K562 treated with DMSO at 1 percent for 4 hours (cell line): ENCODE results near the gene TMPRSS13. TPM values are rescaled to one million over a fixed set of nuclear protein-coding genes. Genes with fewer than 3 reads are reported as not detected.

Experiments
- total RNA-seq: library from RNA; unstranded; fragments of 300-600 nt; gene quantifications from 2 replicates; pipeline ENCODE4 v1.2.3, GENCODE V29; 2022; ENCODE audit not compliant: insufficient read depth

The TMPRSS13 gene
- 1.8 TPM in 1 of 2 replicates, not detected in the other for total RNA-seq

DNA sequence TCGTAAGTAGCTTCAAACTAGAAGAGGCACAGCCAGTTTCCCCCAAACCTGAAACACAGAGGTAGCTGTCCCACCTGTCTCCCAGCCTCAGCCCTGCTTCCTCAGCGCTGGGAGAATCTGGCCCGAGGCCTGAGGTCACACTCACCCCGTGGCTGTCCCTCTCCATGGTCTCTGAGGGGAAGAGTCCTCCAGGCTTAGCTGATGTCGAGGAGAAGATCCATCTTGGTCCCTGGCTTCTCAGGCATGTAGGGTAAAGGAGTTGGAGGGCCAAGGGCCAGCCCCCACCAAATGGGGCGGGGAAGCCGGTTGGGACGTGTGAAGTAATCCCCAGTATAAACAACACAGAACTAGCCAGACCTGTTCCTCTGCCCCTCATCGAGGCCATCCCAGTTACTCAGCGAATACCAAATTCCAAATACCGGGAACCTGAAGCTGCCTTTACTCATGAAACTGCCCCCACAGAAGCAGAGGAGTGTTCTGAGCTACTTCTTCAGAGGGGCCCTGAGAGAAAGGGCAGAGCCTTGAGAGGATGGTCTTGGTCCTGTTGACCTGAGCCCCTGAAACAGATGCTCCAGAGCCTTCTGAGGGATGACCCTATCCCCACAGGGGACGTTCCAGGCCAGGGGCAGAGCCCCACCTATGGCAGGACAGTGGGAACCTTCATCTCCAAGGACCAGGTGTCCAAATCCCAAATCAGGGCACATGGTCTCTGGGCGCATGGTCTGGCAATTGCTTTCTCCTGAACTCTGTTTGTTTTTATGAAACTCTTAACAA is at the start of gene TMPRSS13:
TSS of gene TMPRSS13 (minus strand) at position 261 of the 774 bp plus-strand sequence. CDS start at position 166, 95 bp downstream.

DNA sequence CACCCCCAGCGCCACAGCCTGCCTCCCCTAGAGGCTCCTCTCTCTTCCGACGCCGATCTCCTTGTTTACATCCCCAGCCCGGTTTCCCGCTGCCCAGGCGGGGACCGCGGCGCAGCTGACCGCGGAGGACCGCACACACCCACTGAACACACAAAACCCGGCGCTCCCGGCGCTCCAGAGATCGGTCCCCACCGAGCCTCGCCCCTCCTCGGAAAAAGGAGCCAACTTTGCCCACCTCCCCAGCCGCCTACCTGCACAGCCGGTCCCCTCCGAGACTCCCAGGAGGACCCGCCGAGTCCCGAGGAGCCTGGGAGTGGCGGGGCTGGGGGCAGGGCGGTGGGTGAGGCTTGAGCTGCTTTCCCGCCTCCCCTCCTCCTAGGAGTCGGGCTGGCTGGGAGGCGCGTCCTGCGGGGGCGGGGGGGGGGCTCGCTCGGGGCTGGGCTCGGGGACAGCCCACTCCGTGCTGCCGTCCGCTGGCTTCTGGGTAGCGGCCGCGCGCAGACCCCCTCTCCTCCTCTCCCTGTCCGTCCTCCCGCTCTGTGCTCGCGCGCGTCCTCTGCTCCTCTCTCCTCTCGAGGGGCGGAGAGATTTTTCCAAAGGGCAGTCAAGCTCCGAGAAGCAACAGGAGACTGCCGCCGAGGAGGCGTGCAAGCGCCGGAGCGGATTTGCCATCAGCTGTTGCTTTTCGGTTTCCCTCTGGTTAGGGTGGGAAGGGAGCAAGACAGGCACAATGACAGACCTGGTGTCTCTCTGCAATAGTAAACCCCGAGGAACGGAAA is 52.7 kb downstream of the TMPRSS13 start, which contains the start of gene FXYD6:
TSS of gene FXYD6 (minus strand) at position 318 of the 779 bp plus-strand sequence. CDS start 33,882 bp downstream, outside the sequence.

Other genes with a start within 250 kb of the TMPRSS13 start
- gene DSCAML1, start 132.2 kb downstream of the TMPRSS13 start, total RNA-seq = not detected in 2 replicates
- not detected in 2 replicates for gene FXYD2, start 104.7 kb downstream of the TMPRSS13 start, total RNA-seq
- gene FXYD6, start 52.7 kb downstream of the TMPRSS13 start, total RNA-seq = not detected in 2 replicates
- 12.6 and 15.3 TPM in 2 replicates for gene IL10RA, start 57.0 kb upstream of the TMPRSS13 start, total RNA-seq
- gene TMPRSS4, start 147.7 kb upstream of the TMPRSS13 start, total RNA-seq = 7.5 and 17.5 TPM in 2 replicates
- gene SMIM35, start 157.6 kb upstream of the TMPRSS13 start, total RNA-seq = 0.22 TPM in 1 of 2 replicates, not detected in the other
- gene SCN4B, start 223.4 kb upstream of the TMPRSS13 start, total RNA-seq = not detected in 2 replicates
- gene SCN2B, start 247.2 kb upstream of the TMPRSS13 start, total RNA-seq = not detected in 2 replicates